Liver (tissue), 3 donors: Measurements from ENCODE around the gene EWSR1.

ENCODE experiments used
- RAD21 ChIP-seq, 2 donors: IDR thresholded peaks; 2 replicates each; pipeline ENCODE4 v1.6.1; 2016; ENCODE audit warnings: antibody characterized with exemption in 2 of 2, mild to moderate bottlenecking in 2 of 2
- RXRA ChIP-seq, 2 donors: IDR thresholded peaks; 2 replicates each; pipeline ENCODE4 v1.6.1; 2017 to 2018; ENCODE audit warnings: antibody characterized with exemption in 2 of 2, mild to moderate bottlenecking in 1 of 2
- YY1 ChIP-seq: IDR thresholded peaks from 2 replicates; pipeline ENCODE4 v1.6.1; 2016; ENCODE audit warnings: antibody characterized with exemption, mild to moderate bottlenecking
- TF ChIP-seq, protein P1 (sequence below): fragments of 150-350 bp; IDR thresholded peaks from 2 replicates; pipeline ENCODE4 v1.5.1; 2017; ENCODE audit warnings: improper control_type of control experiment, low read depth, low read length; ENCODE audit not compliant: missing input control
- TF ChIP-seq, protein P2 (sequence below): IDR thresholded peaks from 2 replicates; pipeline ENCODE4 v1.6.1; 2016; ENCODE audit warnings: antibody characterized with exemption
- TF ChIP-seq, protein P3 (sequence below): IDR thresholded peaks from 2 replicates; pipeline ENCODE4 v1.6.1; 2016; ENCODE audit warnings: antibody characterized with exemption
- TF ChIP-seq, protein P4 (sequence below): IDR thresholded peaks from 2 replicates; pipeline ENCODE4 v1.6.1; 2016; ENCODE audit warnings: antibody characterized with exemption, mild to moderate bottlenecking
- donor health status: healthy.
- donor health status: healthy.

DNA sequence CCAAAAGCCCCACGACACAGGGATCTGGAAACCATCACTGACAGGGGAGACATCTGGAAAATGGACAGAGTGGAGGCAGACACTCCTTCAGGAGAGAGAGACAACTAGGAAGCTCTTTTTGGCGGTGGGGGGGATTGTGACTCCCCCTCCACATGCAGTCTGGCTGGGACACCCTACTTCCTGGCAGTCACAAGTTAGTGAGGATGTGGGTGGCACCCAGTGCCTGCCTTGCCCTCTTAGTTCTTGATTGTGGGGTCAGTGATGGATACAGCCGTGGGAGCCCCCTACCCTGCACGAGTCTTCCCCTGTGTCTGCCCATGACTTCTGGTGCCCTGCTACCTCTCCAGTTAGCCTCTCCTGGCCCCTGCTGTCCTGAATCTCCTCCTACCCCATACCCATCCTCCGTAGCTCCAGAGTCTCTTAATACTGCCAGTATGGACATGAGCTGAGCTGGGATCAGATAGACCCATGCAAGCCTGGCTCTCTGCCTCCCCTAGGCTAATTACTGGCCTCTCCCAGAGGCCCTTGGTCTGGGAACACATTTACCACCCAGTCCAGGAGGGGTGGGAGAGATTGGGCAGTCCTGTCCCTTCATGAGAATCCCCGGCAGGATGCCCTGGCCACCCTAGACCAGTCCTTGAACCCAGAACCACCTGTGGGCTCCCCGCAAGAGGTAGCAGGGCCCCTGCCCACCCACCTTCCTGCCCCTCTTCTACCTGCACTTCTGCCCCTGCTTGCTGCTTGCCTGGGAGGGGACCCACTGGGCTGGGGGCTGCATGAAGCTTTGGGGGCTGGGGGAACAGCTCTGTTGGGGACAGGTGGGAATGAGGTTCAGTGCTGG is 23.1 kb upstream of the EWSR1 start:
- TF ChIP-seq, protein P1, sequence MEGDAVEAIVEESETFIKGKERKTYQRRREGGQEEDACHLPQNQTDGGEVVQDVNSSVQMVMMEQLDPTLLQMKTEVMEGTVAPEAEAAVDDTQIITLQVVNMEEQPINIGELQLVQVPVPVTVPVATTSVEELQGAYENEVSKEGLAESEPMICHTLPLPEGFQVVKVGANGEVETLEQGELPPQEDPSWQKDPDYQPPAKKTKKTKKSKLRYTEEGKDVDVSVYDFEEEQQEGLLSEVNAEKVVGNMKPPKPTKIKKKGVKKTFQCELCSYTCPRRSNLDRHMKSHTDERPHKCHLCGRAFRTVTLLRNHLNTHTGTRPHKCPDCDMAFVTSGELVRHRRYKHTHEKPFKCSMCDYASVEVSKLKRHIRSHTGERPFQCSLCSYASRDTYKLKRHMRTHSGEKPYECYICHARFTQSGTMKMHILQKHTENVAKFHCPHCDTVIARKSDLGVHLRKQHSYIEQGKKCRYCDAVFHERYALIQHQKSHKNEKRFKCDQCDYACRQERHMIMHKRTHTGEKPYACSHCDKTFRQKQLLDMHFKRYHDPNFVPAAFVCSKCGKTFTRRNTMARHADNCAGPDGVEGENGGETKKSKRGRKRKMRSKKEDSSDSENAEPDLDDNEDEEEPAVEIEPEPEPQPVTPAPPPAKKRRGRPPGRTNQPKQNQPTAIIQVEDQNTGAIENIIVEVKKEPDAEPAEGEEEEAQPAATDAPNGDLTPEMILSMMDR, result no peak
- TF ChIP-seq, protein P2, sequence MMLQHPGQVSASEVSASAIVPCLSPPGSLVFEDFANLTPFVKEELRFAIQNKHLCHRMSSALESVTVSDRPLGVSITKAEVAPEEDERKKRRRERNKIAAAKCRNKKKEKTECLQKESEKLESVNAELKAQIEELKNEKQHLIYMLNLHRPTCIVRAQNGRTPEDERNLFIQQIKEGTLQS, result no peak
- TF ChIP-seq YY1, result no peak
- TF ChIP-seq RXRA (IDR thresholded peaks at IDR 0.05), result no peak
- TF ChIP-seq, protein P3, sequence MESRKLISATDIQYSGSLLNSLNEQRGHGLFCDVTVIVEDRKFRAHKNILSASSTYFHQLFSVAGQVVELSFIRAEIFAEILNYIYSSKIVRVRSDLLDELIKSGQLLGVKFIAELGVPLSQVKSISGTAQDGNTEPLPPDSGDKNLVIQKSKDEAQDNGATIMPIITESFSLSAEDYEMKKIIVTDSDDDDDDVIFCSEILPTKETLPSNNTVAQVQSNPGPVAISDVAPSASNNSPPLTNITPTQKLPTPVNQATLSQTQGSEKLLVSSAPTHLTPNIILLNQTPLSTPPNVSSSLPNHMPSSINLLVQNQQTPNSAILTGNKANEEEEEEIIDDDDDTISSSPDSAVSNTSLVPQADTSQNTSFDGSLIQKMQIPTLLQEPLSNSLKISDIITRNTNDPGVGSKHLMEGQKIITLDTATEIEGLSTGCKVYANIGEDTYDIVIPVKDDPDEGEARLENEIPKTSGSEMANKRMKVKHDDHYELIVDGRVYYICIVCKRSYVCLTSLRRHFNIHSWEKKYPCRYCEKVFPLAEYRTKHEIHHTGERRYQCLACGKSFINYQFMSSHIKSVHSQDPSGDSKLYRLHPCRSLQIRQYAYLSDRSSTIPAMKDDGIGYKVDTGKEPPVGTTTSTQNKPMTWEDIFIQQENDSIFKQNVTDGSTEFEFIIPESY, result no peak
- TF ChIP-seq, protein P4, sequence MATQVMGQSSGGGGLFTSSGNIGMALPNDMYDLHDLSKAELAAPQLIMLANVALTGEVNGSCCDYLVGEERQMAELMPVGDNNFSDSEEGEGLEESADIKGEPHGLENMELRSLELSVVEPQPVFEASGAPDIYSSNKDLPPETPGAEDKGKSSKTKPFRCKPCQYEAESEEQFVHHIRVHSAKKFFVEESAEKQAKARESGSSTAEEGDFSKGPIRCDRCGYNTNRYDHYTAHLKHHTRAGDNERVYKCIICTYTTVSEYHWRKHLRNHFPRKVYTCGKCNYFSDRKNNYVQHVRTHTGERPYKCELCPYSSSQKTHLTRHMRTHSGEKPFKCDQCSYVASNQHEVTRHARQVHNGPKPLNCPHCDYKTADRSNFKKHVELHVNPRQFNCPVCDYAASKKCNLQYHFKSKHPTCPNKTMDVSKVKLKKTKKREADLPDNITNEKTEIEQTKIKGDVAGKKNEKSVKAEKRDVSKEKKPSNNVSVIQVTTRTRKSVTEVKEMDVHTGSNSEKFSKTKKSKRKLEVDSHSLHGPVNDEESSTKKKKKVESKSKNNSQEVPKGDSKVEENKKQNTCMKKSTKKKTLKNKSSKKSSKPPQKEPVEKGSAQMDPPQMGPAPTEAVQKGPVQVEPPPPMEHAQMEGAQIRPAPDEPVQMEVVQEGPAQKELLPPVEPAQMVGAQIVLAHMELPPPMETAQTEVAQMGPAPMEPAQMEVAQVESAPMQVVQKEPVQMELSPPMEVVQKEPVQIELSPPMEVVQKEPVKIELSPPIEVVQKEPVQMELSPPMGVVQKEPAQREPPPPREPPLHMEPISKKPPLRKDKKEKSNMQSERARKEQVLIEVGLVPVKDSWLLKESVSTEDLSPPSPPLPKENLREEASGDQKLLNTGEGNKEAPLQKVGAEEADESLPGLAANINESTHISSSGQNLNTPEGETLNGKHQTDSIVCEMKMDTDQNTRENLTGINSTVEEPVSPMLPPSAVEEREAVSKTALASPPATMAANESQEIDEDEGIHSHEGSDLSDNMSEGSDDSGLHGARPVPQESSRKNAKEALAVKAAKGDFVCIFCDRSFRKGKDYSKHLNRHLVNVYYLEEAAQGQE, result no peak
- TF ChIP-seq RAD21 (IDR thresholded peaks at IDR 0.05), result no peak
